NCI-H2081 treated with DMSO at 0.1 percent for 48 hours (cell line): ENCODE results near the gene TRAK1.

Experiments used
- DNase-seq: peaks from one replicate; lab custom pipeline; 2025; lab: John Stamatoyannopoulos, UW

Gene TRAK1

GRCh38 chr3:42246091-42246490, 154.9 kb downstream of the TRAK1 start:
- no peak for DNase-seq

GRCh38 chr3:42247576-42248027, 156.4 kb downstream of the TRAK1 start:
- no peak for DNase-seq

DNA sequence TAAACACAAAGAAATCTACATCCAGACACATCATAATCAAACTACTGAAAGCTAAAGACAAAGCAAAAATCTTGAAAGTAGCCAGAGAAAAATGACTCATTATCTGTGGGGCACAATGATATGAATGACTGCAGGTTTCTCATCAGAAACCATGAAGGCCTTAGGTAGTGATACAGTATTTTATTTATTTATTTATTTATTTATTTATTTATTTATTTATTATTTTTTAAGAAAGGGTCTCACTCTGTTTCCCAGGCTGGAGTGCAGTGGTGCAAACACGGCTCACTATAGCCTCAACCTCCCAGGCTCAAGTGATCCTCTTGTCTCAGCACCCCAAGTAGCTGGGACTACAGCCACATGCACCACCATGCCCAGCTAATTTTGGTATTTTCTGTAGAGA, 159.6 kb downstream of the TRAK1 start:
- no peak for DNase-seq

- DNase-seq: no peak
Observed at GRCh38 chr3:42254566-42254965, 163.4 kb downstream of the TRAK1 start.

GRCh38 chr3:42256135-42256819, 165.1 kb downstream of the TRAK1 start:
- no peak for DNase-seq

DNA sequence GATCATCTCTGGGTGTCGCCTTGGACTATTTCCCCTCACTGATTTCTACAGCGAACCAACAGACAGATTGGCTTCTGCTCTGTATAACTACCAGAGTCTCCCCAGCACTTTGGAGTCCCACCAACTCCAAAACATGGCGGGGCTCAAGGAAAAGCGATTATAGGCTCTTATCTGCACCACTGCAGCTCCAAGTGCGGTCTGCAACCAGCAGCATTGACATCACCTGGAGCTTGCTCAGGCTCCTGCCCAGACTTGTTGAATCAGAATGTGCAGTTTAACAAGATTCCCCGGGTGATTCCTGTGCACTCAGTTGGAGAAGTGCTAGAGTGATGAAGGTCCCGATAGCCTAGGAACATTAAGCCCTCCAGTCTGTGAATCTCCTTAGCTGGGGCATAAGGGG, 165.8 kb downstream of the TRAK1 start:
- DNase-seq: no peak

GRCh38 chr3:42262525-42262924, 171.4 kb downstream of the TRAK1 start:
- DNase-seq: no peak

- DNase-seq: no peak
Observed at GRCh38 chr3:42263354-42264346, 172.5 kb downstream of the TRAK1 start.

- no peak for DNase-seq
Observed at GRCh38 chr3:42264399-42265058, 173.4 kb downstream of the TRAK1 start.

DNA sequence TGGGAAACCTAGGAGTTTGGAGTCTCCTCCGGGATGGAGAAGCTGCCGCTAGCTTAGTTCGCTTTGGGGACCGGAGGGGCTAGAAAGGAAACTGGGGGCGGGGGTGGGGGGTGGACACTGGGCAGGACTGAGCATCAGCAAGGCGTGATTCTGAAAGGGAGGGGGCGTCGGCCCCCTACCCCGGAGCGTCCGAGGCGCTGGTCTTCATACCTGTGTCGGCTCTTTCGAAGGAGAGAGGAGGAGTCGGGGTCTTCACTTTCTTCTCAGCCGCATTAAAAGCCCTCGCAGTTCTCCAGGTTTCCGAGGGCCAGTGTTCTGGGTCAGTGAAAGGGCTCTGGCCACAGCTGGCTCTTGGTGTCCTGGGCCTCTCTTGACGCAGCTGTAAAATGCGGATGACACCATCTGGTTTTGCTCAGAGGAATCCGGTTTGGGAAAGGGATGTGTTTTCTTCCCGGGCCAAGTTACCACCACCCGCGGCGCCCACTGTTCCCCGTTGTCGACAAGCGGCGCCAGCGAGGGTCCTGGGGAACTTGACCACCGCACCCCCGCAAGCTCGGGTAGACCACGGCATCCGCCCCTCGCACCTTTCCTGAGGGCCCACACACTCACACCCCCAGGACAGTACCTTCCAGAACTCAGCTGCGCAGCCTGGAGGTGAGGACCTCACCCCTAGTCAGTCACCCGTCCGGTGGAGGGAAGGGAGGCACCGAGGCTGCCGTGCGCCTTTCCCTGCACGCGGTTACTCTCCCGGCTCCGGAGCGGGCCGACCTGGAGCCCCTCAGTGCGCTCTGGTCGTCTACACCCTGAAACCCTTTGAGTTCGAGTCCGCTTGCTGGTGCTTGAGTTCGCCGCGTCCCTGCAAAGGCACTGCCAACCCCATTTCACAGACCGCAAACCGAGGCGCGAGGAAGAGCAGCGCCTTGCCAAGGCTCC, 174.2 kb downstream of the TRAK1 start:
- DNase-seq: no peak

- DNase-seq: no peak
Observed at GRCh38 chr3:42266085-42266484, 174.9 kb downstream of the TRAK1 start, which contains the start of gene CCK. Gene CCK (minus strand): TSS chr3:42266185. CDS start chr3:42263630, 2,555 bp downstream.

DNA sequence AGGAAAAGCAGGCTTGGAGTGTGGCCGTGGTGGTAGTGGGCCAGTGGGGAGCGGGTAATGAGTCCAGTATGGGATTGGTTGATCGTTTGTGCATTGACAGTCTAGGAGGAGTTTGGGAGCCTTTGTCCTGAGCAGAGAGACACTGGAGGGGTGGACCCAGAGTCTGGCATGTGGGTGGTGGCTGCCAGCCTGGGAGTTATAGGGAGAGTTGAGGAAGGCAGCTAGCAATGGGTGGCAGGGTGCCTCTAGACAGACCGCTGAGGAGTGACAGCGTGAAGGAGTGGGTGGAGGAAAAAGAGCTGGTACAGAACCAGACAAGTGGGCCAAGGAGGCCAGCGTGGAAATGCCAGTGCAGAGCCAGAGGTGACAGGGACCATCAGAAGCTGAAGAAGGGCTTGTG, 176.7 kb downstream of the TRAK1 start:
- DNase-seq: no peak

DNA sequence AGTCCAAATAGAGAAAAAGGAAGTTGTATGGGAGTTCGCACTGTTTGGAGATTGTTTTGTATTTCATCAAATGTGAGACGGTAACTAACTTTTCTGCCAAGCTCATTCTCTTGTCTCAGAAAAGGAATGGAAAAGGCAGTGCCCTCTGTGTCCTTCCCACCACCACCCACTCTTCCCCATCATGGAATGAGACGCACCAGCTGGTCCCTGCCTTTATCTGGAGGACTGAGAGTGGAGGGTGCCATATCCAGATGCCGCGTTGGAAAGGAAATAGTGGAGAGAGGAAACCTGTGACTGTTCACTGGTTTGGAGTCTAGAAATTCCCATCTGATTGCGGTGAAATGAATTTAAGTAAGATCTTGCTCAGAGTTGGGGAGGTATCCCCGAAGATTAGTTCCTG, 178.5 kb downstream of the TRAK1 start:
- no peak for DNase-seq

DNA sequence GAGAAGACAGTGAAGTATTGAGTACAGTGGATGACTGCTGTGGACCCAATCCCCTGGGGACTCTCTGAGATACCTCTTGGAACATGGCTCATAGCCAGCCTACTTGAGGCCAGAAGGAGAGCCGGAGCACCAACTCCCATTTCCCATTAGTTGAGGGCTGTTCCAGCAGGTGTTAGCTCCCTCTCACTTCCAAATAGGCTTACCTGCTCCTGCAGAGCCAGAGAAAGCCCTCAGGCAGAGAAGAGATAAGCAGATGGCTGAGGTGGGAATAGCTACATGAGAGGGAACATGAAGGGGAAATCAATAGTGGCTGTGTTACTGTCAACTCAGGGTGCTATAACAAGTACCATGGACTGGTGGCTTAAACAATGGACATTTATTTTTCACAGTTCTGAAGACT, 179.4 kb downstream of the TRAK1 start:
- no peak for DNase-seq

- DNase-seq: no peak
Observed at GRCh38 chr3:42271786-42272185, 180.6 kb downstream of the TRAK1 start.

GRCh38 chr3:42273361-42273760, 182.2 kb downstream of the TRAK1 start:
- no peak for DNase-seq

GRCh38 chr3:42274266-42274665, 183.1 kb downstream of the TRAK1 start:
- no peak for DNase-seq

GRCh38 chr3:42275217-42275616, 184.1 kb downstream of the TRAK1 start:
- DNase-seq: no peak
